GM12878 (cell line): ENCODE measurements around the gene ACADVL. TPM values are rescaled to one million over a fixed set of nuclear protein-coding genes. Genes with fewer than 3 reads are reported as not detected.

Experiments
- ATAC-seq: fragments of 200-7000 bp; cut with Tn5 transposase; 3 replicates; pipeline ENCODE4 v1.9.1; 2020; ENCODE audit warnings: mild to moderate bottlenecking, moderate library complexity
- BruUV-seq: library from RNA; stranded (reverse); fragments of 400-500 nt; replicated peaks from 2 replicates; lab custom pipeline; 2021; lab: Mats Ljungman, UMichigan
- CTCF ChIA-PET: fragments of 300-600 bp; sonication (Branson Sonifier 250); formaldehyde crosslinking; extraction: SDS; loops from one replicate; lab custom pipeline; 2021; ENCODE audit warnings: inconsistent platforms; lab: Yijun Ruan, JAX
- POLR2A ChIA-PET: fragments of 350-600 bp; formaldehyde crosslinking; extraction: SDS; loops from one replicate; lab custom pipeline; 2021; ENCODE audit warnings: inconsistent platforms; lab: Charles Lee
- RAD21 ChIA-PET: fragments of 300-600 bp; sonication (Branson Sonifier 250); formaldehyde crosslinking; loops from one replicate; lab custom pipeline; 2023; ENCODE audit warnings: antibody characterized with exemption; ENCODE audit not compliant: unreplicated experiment; lab: Charles Lee
- SMC1A ChIA-PET: fragments of 300-600 bp; sonication (Branson Sonifier 250); formaldehyde crosslinking; loops from one replicate; lab custom pipeline; 2023; ENCODE audit not compliant: unreplicated experiment, uncharacterized antibody; lab: Charles Lee
- DNase-seq: peaks from one replicate; pipeline ENCODE4 v3.0.0-alpha.2; 2011; ENCODE audit warnings: low read depth, low spot score
- FAIRE-seq: peaks from 3 replicates; lab custom pipeline; 2011; peaks lifted over from hg19 to GRCh38; lab: Jason Lieb, UNC
- H2AFZ ChIP-seq: 2 replicates; pipeline ENCODE4 v1.6.0; 2011; ENCODE audit warnings: low read depth, low read length, control low read depth; ENCODE audit not compliant: control insufficient read depth
- H3K27ac ChIP-seq: 2 replicates; pipeline ENCODE4 v1.5.1; 2011; ENCODE audit warnings: control low read depth; ENCODE audit not compliant: control insufficient read depth, insufficient read depth
- H3K27me3 ChIP-seq, 2 experiments: replicated peaks in 1 of 2; 2 replicates each; pipeline versions ENCODE4 v1.6.0 to v1.6.1; 2011; ENCODE audit warnings: low read length in 1 of 2; ENCODE audit not compliant: control insufficient read depth in 2 of 2, insufficient read depth in 2 of 2
- H3K36me3 ChIP-seq, 2 experiments: 2 replicates each; pipeline ENCODE4 v1.5.1; 2011; ENCODE audit warnings: low read length in 1 of 2; ENCODE audit not compliant: control insufficient read depth in 2 of 2, insufficient read depth in 2 of 2
- H3K4me1 ChIP-seq: 2 replicates; pipeline ENCODE4 v1.6.1; 2011; ENCODE audit warnings: mild to moderate bottlenecking, low read length, moderate library complexity, mixed read lengths; ENCODE audit not compliant: control insufficient read depth, insufficient read depth
- H3K4me2 ChIP-seq: 2 replicates; pipeline ENCODE4 v1.6.0; 2011; ENCODE audit warnings: control low read depth; ENCODE audit not compliant: control insufficient read depth, insufficient read depth
- H3K4me3 ChIP-seq: fragments of 200-600 bp; sonication (generic); 2 replicates; pipeline ENCODE4 v1.5.1; 2016
- H3K79me2 ChIP-seq: 2 replicates; pipeline ENCODE4 v1.6.0; 2011; ENCODE audit warnings: low read length; ENCODE audit not compliant: control insufficient read depth, insufficient read depth
- H3K9ac ChIP-seq: 2 replicates; pipeline ENCODE4 v1.8.0; 2011; ENCODE audit warnings: low read length, control low read depth, mixed read lengths; ENCODE audit not compliant: control insufficient read depth, insufficient read depth
- H3K9me3 ChIP-seq: replicated peaks from 3 replicates; pipeline ENCODE4 v1.5.1; 2011; ENCODE audit warnings: mild to moderate bottlenecking, low read length; ENCODE audit not compliant: control insufficient read depth, insufficient read depth
- H4K20me1 ChIP-seq: 2 replicates; pipeline ENCODE4 v1.6.0; 2011; ENCODE audit not compliant: control insufficient read depth, insufficient read depth
- ATF7 ChIP-seq: fragments of 450-650 bp; IDR thresholded peaks from 2 replicates; pipeline ENCODE4 v1.6.1; 2016; ENCODE audit warnings: low read depth, mild to moderate bottlenecking
- CBX5 ChIP-seq: sonication (generic); IDR thresholded peaks from 2 replicates; pipeline ENCODE4 v1.6.1; 2016; ENCODE audit warnings: low read depth, moderate library complexity, mild to moderate bottlenecking, inconsistent platforms
- HCFC1 ChIP-seq: fragments of 150-350 bp; IDR thresholded peaks from 2 replicates; pipeline ENCODE4 v1.6.1; 2014; ENCODE audit warnings: low read length
- MTA3 ChIP-seq: IDR thresholded peaks from 2 replicates; pipeline ENCODE4 v1.6.1; 2012; ENCODE audit warnings: low read length, inconsistent platforms, borderline replicate concordance
- NFXL1 ChIP-seq: fragments of 450-650 bp; IDR thresholded peaks from 2 replicates; pipeline ENCODE4 v1.6.1; 2017; ENCODE audit warnings: antibody characterized with exemption, mild to moderate bottlenecking, borderline replicate concordance
- PAX5 ChIP-seq: IDR thresholded peaks from 2 replicates; pipeline ENCODE4 v1.6.1; 2011; ENCODE audit warnings: low read depth, low read length, borderline replicate concordance
- PML ChIP-seq: IDR thresholded peaks from 2 replicates; pipeline ENCODE4 v1.6.1; 2012; ENCODE audit warnings: low read length, inconsistent platforms
- RELA ChIP-seq: fragments of 450-650 bp; IDR thresholded peaks from 2 replicates; pipeline ENCODE4 v1.8.0; 2014; ENCODE audit warnings: borderline replicate concordance; ENCODE audit not compliant: partially characterized antibody
- RUNX3 ChIP-seq: IDR thresholded peaks from 2 replicates; pipeline ENCODE4 v1.6.1; 2012; ENCODE audit warnings: low read length, inconsistent platforms
- SMAD5 ChIP-seq: IDR thresholded peaks from 2 replicates; pipeline ENCODE4 v1.6.1; 2016; ENCODE audit warnings: antibody characterized with exemption, low read depth
- TAF1 ChIP-seq: IDR thresholded peaks from 2 replicates; pipeline ENCODE4 v1.6.1; 2011; ENCODE audit warnings: mild to moderate bottlenecking, low read depth, low read length, borderline replicate concordance
- ZNF217 ChIP-seq: fragments of 450-650 bp; IDR thresholded peaks from 2 replicates; pipeline ENCODE4 v1.6.1; 2017; ENCODE audit warnings: antibody characterized with exemption, mild to moderate bottlenecking
- WGBS: methylation state at CpG from one replicate; pipeline ENCODE4 v1.1.6; 2016; ENCODE audit warnings: low lambda C conversion rate; ENCODE audit not compliant: insufficient replicate concordance, insufficient coverage; ENCODE audit errors: missing lambda C conversion rate; 5-methylcytosine and 5-hydroxymethylcytosine counted together
- in situ Hi-C: fragments of 300-500 bp; cut with MboI; formaldehyde crosslinking; loops from 9 replicates; pipeline ENCODE4 v1.14.3; 2018; ENCODE audit warnings: mixed read lengths
- intact Hi-C: fragments of 100-400 bp; cut with micrococcal nuclease; formaldehyde crosslinking; loops from one replicate; pipeline ENCODE4 v1.14.2; 2022; ENCODE audit not compliant: unreplicated experiment
- polyA plus RNA-seq, 11 experiments: library from polyadenylated mRNA; depleted of rRNA in 4 of 11; unstranded in 6 of 11; stranded (reverse) in 5 of 11; fragments of >200 nt; fragmentation: Nextera tagmentation in 4 of 11; fragmentation: Illumina TruSeq in 1 of 11; extraction: Ambion mirVana in 4 of 11; extraction: Trizol in 1 of 11; gene quantifications; 1 replicate in 1 of 11; 2 replicates in 10 of 11; pipeline versions ENCODE4 v1.2.1 to v1.2.3, GENCODE V29; 2011 to 2016; ENCODE audit warnings: inconsistent platforms in 2 of 11, missing spikeins in 2 of 11, low read depth in 1 of 11
- total RNA-seq, 4 experiments: library from RNA; depleted of rRNA in 3 of 4; stranded (reverse); fragments of >200 nt in 3 of 4; fragmentation: Illumina TruSeq in 1 of 4; extraction: Trizol in 1 of 4; gene quantifications; 2 replicates each; pipeline versions ENCODE4 v1.2.1 to v1.2.3, GENCODE V29; 2013 to 2021
- TF ChIP-seq, protein P1 (sequence below): fragments of 450-650 bp; conservative IDR thresholded peaks from 2 replicates; pipeline ENCODE4 v1.6.1; 2017; ENCODE audit warnings: mild to moderate bottlenecking, moderate library complexity
- TF ChIP-seq, protein P2 (sequence below): fragments of 450-650 bp; IDR thresholded peaks from 2 replicates; pipeline ENCODE4 v1.6.1; 2017; ENCODE audit warnings: mild to moderate bottlenecking, low read depth, inconsistent platforms; ENCODE audit not compliant: poor library complexity, severe bottlenecking
- TF ChIP-seq, protein P3 (sequence below): fragments of 450-650 bp; IDR thresholded peaks from 2 replicates; pipeline ENCODE4 v1.6.1; 2018; ENCODE audit warnings: borderline replicate concordance, mild to moderate bottlenecking; ENCODE audit not compliant: partially characterized antibody

ACADVL gene
- total and polyA plus RNA-seq, 10 of the 15 experiments (the other 5 are each of a cell fraction or from before 2014, with no cell fraction given): 25.4 to 232 (median 180) TPM

DNA sequence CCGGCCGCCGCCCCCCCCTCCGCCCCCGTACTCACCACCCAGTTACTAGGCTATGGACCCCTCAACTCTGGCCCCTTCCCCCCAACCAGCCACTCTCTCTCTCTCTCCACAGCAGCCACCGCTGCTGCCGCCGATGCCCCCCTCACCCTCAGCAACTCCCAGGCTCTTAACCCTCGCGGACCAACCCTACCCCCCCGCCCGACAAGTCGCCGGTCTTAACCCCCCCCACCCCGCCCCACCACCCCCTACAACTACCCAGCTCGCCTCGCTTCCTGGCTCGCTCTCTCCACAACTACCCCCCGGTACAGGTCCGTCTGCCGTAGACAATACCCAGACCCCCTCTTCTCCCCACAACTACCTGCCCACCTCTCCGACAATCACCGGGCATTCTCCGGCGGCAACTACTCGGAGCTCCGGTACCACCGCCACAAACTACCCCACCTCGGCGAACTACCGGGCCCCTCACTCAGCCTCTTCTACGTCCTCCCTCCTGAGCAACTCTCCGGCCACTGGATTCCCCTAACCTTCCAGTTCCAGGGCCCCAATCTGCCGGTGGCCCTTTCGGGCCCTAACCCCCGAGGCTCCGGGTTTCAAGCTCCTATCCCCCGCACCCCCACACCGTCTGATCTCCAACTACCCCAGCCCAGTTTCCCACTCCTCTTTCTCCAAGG, 18.8 kb downstream of the ACADVL start:
- Histone ChIP-seq H3K4me3 (peak overlapping the region; percentile 96), H3K79me2 (peaks cover 56% of the 10 kb centered on the region), H3K4me1 (peaks cover 29% of the 10 kb centered on the region), H3K9me3 (no peaks in the 10 kb centered on the region), H3K27ac (peak overlapping the region; percentile 87), H3K9ac (peak overlapping the region; percentile 95), H2AFZ (no peak overlapping the region), H4K20me1 (no peaks in the 10 kb centered on the region), H3K27me3 (no peaks in the 10 kb centered on the region), H3K36me3 (peaks cover 9 to 14% of the 10 kb centered on the region in 2 experiments), H3K4me2 (0 out of 2 replicates have a peak overlapping the region, but pooled peaks have one; percentile 0)
- WGBS: under 1% methylated on average over 25 of the region's 39 CpGs
- ChIA-PET SMC1A (interaction anchor here (1.2 to 2.0 kb wide), 2 partner anchors 11 to 19 kb away, joined by 3 to 4 read pairs; partner anchors contain the start of genes ACADVL and DLG4), POLR2A (interaction anchor here (0.6 to 7.3 kb wide), 6 partner anchors 12 to 1728 kb away, joined by 3 to 99 read pairs (median 8); partner anchors contain the start of genes ACADVL, CTDNEP1, CYB5D1 and DLG4), CTCF (interaction anchor here (0.6 to 6.0 kb wide), 7 partner anchors 11 to 449 kb away, joined by 3 to 70 read pairs (median 4); partner anchors contain the start of genes ACADVL, DLG4 and WRAP53), RAD21 (interaction anchor here (0.7 to 6.3 kb wide), 8 partner anchors 11 to 198 kb away, joined by 3 to 51 read pairs (median 5); partner anchors contain the start of genes ACADVL, CTDNEP1, DLG4 and ELP5)
- in situ Hi-C loops: no loop called here
- FAIRE-seq: no peak
- no TSS peak for BruUV-seq
- ATAC-seq: no peak
- intact Hi-C loops: loop anchor here (2.0 kb wide), 1 partner anchor 24 kb away; no protein-coding TSS in a partner anchor
- DNase-seq: no peak
- TF ChIP-seq, protein P1, sequence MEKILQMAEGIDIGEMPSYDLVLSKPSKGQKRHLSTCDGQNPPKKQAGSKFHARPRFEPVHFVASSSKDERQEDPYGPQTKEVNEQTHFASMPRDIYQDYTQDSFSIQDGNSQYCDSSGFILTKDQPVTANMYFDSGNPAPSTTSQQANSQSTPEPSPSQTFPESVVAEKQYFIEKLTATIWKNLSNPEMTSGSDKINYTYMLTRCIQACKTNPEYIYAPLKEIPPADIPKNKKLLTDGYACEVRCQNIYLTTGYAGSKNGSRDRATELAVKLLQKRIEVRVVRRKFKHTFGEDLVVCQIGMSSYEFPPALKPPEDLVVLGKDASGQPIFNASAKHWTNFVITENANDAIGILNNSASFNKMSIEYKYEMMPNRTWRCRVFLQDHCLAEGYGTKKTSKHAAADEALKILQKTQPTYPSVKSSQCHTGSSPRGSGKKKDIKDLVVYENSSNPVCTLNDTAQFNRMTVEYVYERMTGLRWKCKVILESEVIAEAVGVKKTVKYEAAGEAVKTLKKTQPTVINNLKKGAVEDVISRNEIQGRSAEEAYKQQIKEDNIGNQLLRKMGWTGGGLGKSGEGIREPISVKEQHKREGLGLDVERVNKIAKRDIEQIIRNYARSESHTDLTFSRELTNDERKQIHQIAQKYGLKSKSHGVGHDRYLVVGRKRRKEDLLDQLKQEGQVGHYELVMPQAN: peak; percentile 16; the same call in 1 of the 2 replicates
- no peak for TF ChIP-seq HCFC1
- no peak for TF ChIP-seq CBX5
- TF ChIP-seq, protein P2, sequence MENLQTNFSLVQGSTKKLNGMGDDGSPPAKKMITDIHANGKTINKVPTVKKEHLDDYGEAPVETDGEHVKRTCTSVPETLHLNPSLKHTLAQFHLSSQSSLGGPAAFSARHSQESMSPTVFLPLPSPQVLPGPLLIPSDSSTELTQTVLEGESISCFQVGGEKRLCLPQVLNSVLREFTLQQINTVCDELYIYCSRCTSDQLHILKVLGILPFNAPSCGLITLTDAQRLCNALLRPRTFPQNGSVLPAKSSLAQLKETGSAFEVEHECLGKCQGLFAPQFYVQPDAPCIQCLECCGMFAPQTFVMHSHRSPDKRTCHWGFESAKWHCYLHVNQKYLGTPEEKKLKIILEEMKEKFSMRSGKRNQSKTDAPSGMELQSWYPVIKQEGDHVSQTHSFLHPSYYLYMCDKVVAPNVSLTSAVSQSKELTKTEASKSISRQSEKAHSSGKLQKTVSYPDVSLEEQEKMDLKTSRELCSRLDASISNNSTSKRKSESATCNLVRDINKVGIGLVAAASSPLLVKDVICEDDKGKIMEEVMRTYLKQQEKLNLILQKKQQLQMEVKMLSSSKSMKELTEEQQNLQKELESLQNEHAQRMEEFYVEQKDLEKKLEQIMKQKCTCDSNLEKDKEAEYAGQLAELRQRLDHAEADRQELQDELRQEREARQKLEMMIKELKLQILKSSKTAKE: no peak
- TF ChIP-seq RELA: no peak
- no peak for TF ChIP-seq NFXL1
- TF ChIP-seq MTA3: no peak
- TF ChIP-seq ATF7: no peak
- 0 out of 2 replicates have a peak, but pooled peaks have one; percentile 10 for TF ChIP-seq TAF1
- TF ChIP-seq PAX5: no peak
- TF ChIP-seq, protein P3, sequence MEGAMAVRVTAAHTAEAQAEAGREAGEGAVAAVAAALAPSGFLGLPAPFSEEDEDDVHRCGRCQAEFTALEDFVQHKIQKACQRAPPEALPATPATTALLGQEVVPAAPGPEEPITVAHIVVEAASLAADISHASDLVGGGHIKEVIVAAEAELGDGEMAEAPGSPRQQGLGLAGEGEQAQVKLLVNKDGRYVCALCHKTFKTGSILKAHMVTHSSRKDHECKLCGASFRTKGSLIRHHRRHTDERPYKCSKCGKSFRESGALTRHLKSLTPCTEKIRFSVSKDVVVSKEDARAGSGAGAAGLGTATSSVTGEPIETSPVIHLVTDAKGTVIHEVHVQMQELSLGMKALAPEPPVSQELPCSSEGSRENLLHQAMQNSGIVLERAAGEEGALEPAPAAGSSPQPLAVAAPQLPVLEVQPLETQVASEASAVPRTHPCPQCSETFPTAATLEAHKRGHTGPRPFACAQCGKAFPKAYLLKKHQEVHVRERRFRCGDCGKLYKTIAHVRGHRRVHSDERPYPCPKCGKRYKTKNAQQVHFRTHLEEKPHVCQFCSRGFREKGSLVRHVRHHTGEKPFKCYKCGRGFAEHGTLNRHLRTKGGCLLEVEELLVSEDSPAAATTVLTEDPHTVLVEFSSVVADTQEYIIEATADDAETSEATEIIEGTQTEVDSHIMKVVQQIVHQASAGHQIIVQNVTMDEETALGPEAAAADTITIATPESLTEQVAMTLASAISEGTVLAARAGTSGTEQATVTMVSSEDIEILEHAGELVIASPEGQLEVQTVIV: no peak
- no peak for TF ChIP-seq SMAD5
- TF ChIP-seq ZNF217: no peak
- no peak for TF ChIP-seq PML
- no peak for TF ChIP-seq RUNX3
